Smooth muscle cell (in vitro differentiated cells): Measurements from ENCODE around the gene HMX1. TPM values are rescaled to one million over a fixed set of nuclear protein-coding genes. Genes with fewer than 3 reads are reported as not detected.

Source experiments
- DNase-seq: peaks from one replicate; lab custom pipeline; 2025; ENCODE audit not compliant: unreplicated experiment; lab: John Stamatoyannopoulos, UW
- H2AFZ ChIP-seq: fragments of 200-600 bp; sonication (generic); 2 replicates; pipeline ENCODE4 v1.6.0; 2016; ENCODE audit warnings: antibody characterized with exemption, low read depth, mild to moderate bottlenecking
- H3F3A ChIP-seq: fragments of 200-600 bp; sonication (generic); 2 replicates; pipeline ENCODE4 v1.6.0; 2017; ENCODE audit warnings: antibody characterized with exemption, low read depth
- H3K27ac ChIP-seq: fragments of 200-600 bp; sonication (generic); 2 replicates; pipeline ENCODE4 v1.5.1; 2016; ENCODE audit warnings: low read depth, mild to moderate bottlenecking
- H3K27me3 ChIP-seq: fragments of 200-600 bp; sonication (generic); 2 replicates; pipeline ENCODE4 v1.6.1; 2016; ENCODE audit warnings: low read depth, mild to moderate bottlenecking
- H3K36me3 ChIP-seq: fragments of 200-600 bp; sonication (generic); 2 replicates; pipeline ENCODE4 v1.5.1; 2016; ENCODE audit warnings: low read depth
- H3K4me1 ChIP-seq: fragments of 200-600 bp; sonication (generic); 2 replicates; pipeline ENCODE4 v1.5.1; 2016; ENCODE audit warnings: low read depth
- H3K4me2 ChIP-seq: fragments of 200-600 bp; sonication (generic); 2 replicates; pipeline ENCODE4 v1.6.0; 2016; ENCODE audit warnings: mild to moderate bottlenecking
- H3K4me3 ChIP-seq: fragments of 200-600 bp; sonication (generic); 2 replicates; pipeline ENCODE4 v1.5.1; 2016; ENCODE audit warnings: mild to moderate bottlenecking
- H3K79me2 ChIP-seq: fragments of 200-600 bp; sonication (generic); 2 replicates; pipeline ENCODE4 v1.6.0; 2016; ENCODE audit warnings: low read depth, mild to moderate bottlenecking
- H3K9ac ChIP-seq: fragments of 200-600 bp; sonication (generic); 2 replicates; pipeline ENCODE4 v1.6.0; 2016; ENCODE audit warnings: low read depth
- H3K9me3 ChIP-seq: fragments of 200-600 bp; sonication (generic); replicated peaks from 2 replicates; pipeline ENCODE4 v1.5.1; 2016; ENCODE audit warnings: low read depth
- H4K20me1 ChIP-seq: fragments of 200-600 bp; sonication (generic); 2 replicates; pipeline ENCODE4 v1.6.0; 2016; ENCODE audit warnings: low read depth
- CTCF ChIP-seq: fragments of 200-600 bp; sonication (generic); IDR thresholded peaks from 2 replicates; pipeline ENCODE4 v1.5.1; 2017; ENCODE audit warnings: borderline replicate concordance, mild to moderate bottlenecking, antibody characterized with exemption; ENCODE audit not compliant: insufficient read depth, poor library complexity, severe bottlenecking
- WGBS: methylation state at CpG from one replicate; pipeline ENCODE4 v1.1.7; 2016; ENCODE audit warnings: low lambda C conversion rate; 5-methylcytosine and 5-hydroxymethylcytosine counted together
- polyA plus RNA-seq: library from polyadenylated mRNA; unstranded; fragments of >200 nt; fragmentation: Nextera tagmentation; extraction: Ambion mirVana; gene quantifications from 2 replicates; pipeline ENCODE4 v1.2.1, GENCODE V29; 2016
- total RNA-seq: library from RNA; depleted of rRNA; stranded (reverse); fragments of >200 nt; gene quantifications from 2 replicates; pipeline ENCODE4 v1.2.3, GENCODE V29; 2014

Gene HMX1
- total and polyA plus RNA-seq, 2 experiments from 2014 or later, result not detected

GRCh38 chr4:8821151-8821950 is 50.3 kb downstream of the HMX1 start:
- no peak for TF ChIP-seq CTCF
- Histone ChIP-seq H3K27ac (no peak overlapping the region), H3K4me3 (no peak overlapping the region), H3K9ac (no peak overlapping the region), H3K79me2 (no peaks in the 10 kb centered on the region), H4K20me1 (no peaks in the 10 kb centered on the region), H3K4me2 (no peak overlapping the region), H3K9me3 (no peaks in the 10 kb centered on the region), H3K36me3 (no peaks in the 10 kb centered on the region), H2AFZ (no peak overlapping the region), H3F3A (no peaks in the 10 kb centered on the region), H3K27me3 (peaks cover 28% of the 10 kb centered on the region), H3K4me1 (no peaks in the 10 kb centered on the region)
- 85% methylated on average over 20 of the region's 21 CpGs for WGBS
- DNase-seq, result no peak

DNA sequence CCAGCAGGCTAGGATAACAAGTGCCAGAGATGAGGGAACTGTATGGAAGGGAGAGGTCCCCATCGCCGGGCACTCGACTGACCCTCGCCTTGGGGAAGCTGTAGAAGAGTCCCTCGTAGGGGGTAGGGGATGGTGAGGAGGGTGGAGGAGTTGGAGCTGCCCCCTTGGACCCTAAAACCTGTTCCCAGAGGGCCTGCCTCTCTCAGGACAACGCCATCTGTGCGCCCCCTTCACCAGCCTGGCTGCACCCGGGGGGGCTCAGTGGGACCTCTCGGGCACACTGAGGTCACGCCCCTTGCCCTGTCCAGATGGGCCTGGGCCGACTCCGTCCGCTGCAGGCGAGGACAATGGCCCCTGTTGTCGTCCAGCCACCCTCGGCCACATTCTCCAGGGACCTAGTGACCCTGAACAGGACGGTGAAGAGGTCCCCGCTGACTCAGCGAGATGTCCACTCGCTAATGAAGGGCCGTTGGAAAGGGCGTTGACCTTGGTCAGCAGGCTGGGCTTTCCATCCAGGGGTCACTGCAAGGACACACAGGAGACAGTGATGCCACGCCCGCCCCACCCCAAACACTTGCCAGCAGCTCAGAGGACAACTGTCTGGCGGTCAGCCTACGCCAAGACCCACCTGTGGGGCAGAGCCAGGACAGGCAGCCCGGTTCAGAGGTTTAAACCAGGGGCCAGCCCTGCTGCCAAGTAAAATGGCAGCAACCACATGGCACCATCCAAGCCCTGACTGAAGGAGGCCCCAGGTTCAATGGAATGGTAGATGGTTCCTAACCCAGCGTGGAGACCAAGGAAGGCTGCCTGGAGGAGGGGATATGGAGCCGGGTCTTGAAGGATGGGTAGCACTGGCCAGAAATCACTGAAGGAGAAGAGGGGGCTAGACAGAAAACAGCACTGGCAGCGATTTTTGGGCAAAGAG is 51.2 kb downstream of the HMX1 start:
- no peak for DNase-seq
- H2AFZ ChIP-seq, result no peak overlapping the region
- TF ChIP-seq CTCF, result no peak
- no peak overlapping the region for H3K4me3 ChIP-seq
- H3K79me2 ChIP-seq, result no peaks in the 10 kb centered on the region
- 91% methylated on average over 29 of the region's 30 CpGs for WGBS
- no peak overlapping the region for H3K9ac ChIP-seq
- no peaks in the 10 kb centered on the region for H3F3A ChIP-seq
- no peaks in the 10 kb centered on the region for H4K20me1 ChIP-seq
- no peak overlapping the region for H3K4me2 ChIP-seq
- peaks cover 22% of the 10 kb centered on the region for H3K27me3 ChIP-seq
- H3K9me3 ChIP-seq, result no peaks in the 10 kb centered on the region
- no peak overlapping the region for H3K27ac ChIP-seq
- no peaks in the 10 kb centered on the region for H3K4me1 ChIP-seq
- H3K36me3 ChIP-seq, result no peaks in the 10 kb centered on the region

DNA sequence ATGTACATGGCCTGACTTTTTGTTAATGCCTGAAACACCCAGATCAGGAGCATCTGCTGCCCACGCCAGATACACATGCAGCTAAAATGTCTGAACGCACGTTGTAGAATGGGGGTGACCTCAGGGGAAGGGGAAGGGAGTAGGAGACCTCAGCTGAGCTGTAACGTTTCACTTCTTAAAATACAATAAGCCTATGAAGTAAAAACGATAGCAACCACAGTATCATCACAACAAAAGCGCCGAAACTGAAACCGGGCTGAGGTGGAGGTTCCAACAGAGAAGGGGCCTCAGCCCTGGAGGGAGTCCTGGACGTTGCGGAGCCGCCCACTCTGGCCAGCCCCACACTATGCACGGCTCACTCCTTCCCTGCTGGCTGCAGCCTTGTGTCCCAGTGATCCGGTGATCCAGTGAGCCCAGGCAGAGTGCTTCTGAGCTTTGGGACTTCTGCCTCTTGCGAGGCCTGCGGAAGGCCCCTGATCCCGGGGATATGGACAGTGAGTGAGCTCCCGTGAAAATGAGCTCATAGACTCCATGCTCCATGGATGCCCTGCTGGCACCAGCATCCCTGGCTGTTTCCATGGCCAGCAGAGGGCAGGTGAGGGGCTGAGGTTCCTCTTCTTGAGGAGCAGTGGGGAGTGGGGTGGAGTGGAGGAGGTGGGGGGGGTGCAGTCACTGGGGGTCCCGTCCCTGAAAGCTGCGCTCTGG is 52.0 kb downstream of the HMX1 start:
- no peak overlapping the region for H3K4me2 ChIP-seq
- no peak for TF ChIP-seq CTCF
- WGBS, result 86% methylated on average over 19 of the region's 19 CpGs

More for the DNA sequence above, 52.0 kb downstream of the HMX1 start:
- H3K79me2 ChIP-seq, result no peaks in the 10 kb centered on the region
- no peak overlapping the region for H2AFZ ChIP-seq
- no peaks in the 10 kb centered on the region for H3K4me1 ChIP-seq
- H3K4me3 ChIP-seq, result no peak overlapping the region
- H3K27ac ChIP-seq, result no peak overlapping the region
- no peaks in the 10 kb centered on the region for H3K9me3 ChIP-seq
- peaks cover 13% of the 10 kb centered on the region for H3K27me3 ChIP-seq
- H3K36me3 ChIP-seq, result no peaks in the 10 kb centered on the region
- H4K20me1 ChIP-seq, result no peaks in the 10 kb centered on the region
- no peak for DNase-seq
- H3F3A ChIP-seq, result no peaks in the 10 kb centered on the region
- no peak overlapping the region for H3K9ac ChIP-seq
